Transverse colon (tissue), 4 donors: ENCODE measurements around the gene SNAP25.

Experiments
- POLR2AphosphoS5 ChIP-seq, 3 donors: sonication (generic); formaldehyde crosslinking; IDR thresholded peaks; one replicate each; pipeline ENCODE4 v1.6.1; 2016; ENCODE audit warnings: antibody characterized with exemption in 3 of 3
- TF ChIP-seq, protein P1 (sequence below), 5 experiments: fragments of 200-600 bp in 3 of 5; fragments of 450-650 bp in 2 of 5; sonication (generic) in 3 of 5; IDR thresholded peaks; 1 replicate in 2 of 5; 2 replicates in 3 of 5; pipeline ENCODE4 v1.5.1; 2016 to 2017; ENCODE audit warnings: antibody characterized with exemption in 5 of 5, inconsistent platforms in 3 of 5, mild to moderate bottlenecking in 2 of 5, moderate library complexity in 1 of 5

DNA sequence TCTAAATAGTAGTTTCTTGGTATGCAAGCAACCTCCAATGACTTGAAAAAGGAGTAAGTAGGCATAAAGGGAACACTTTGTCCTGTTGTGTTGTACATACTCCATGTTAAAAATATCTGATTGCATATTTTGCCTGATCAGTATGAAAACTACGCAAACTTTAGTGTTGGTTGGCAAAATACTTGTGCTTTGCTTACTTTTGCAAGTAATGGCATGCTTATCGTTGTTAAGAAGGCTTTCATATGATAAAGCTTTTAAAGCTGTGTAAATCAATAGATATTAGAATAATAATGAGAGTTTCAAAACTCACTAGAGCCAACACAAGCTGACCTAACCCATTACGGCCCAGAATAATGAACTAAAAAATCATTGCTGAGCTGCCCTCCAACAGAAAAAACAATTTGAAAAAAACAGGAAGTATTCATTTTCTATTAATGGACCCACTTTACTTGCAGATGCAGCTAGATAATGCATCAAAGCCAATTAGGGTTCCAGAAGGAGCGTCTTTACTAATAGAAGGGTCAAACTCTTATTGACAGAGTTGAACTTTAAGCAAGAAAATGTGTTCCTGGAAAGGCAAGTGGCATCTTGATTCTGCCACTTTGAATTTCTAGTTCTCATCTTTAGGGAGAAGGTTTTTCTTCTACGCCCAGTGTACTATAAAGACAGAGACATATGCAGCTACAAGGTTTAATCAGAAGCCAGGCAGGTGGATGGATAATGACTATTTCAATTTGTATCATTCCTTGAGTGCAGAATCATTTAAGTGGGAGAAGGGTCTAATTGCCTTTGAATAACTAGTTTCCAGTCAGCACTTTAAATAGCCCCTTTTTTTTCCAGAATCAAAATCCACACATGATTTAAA lies 82.2 kb downstream of the SNAP25 start:
- TF ChIP-seq, protein P1, sequence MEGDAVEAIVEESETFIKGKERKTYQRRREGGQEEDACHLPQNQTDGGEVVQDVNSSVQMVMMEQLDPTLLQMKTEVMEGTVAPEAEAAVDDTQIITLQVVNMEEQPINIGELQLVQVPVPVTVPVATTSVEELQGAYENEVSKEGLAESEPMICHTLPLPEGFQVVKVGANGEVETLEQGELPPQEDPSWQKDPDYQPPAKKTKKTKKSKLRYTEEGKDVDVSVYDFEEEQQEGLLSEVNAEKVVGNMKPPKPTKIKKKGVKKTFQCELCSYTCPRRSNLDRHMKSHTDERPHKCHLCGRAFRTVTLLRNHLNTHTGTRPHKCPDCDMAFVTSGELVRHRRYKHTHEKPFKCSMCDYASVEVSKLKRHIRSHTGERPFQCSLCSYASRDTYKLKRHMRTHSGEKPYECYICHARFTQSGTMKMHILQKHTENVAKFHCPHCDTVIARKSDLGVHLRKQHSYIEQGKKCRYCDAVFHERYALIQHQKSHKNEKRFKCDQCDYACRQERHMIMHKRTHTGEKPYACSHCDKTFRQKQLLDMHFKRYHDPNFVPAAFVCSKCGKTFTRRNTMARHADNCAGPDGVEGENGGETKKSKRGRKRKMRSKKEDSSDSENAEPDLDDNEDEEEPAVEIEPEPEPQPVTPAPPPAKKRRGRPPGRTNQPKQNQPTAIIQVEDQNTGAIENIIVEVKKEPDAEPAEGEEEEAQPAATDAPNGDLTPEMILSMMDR (IDR thresholded peaks at IDR 0.05), result no peak
- TF ChIP-seq POLR2AphosphoS5 (IDR thresholded peaks at IDR 0.05), result no peak
